ENCODE measurements around the gene MAP4K1. TPM values are rescaled to one million over a fixed set of nuclear protein-coding genes. Genes with fewer than 3 reads are reported as not detected.
"Not testable (repeated sequence)": the region's sequence is repeated elsewhere in the genome, so short reads cannot be mapped to it uniquely, and the experiment has no call there.

MAP4K1 gene
- total RNA-seq, 1 experiment from 2014 or later: 8.2 TPM

DNA sequence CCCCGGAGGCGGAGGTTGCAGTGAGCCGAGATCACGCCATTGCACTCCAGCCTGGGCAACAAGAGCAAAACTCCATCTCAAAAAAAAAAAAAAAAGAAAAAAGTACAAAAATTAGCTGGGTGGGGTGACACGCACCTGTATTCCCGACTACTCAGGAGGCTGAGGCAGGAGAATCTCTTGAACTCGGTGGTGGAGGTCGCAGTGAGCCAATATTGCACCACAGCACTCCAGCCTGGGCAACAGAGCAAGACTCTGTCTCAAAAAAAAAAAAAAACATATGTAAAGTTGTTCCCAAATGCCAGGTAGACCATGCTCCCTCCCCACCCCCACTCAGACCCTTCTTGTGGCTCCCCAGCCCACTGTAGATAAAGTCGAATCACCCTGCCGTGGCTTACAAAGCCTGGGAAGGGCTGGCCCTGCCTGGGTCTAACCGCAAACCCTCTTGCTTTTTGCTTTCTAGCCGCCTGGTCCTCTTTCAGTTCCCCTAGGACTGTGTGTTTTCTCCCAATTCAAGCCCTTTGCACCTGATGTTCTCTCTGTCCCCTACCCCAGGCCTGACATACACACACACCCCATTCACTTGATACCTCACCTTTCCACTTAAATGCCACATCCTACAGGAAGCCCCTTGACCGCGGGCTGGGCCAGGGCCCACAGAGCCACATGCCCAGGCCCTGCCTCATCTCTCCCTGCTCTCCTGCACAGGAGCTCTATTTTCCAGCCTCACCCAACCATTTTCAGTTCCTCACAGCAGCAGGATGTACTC is 34.4 kb downstream of the MAP4K1 start:
- H3K4me3 ChIP-seq (ENCODE audit: insufficient read depth, low read depth, low read length): no peak overlapping the region
- H3K27me3 ChIP-seq (ENCODE audit: control insufficient read depth, insufficient read depth, low read length): no peaks in the 10 kb centered on the region
- peaks cover 3% of the 10 kb centered on the region for H3K36me3 ChIP-seq (replicated peaks; ENCODE audit: control insufficient read depth, insufficient read depth, low read length)
- DNase-seq: no peak

DNA sequence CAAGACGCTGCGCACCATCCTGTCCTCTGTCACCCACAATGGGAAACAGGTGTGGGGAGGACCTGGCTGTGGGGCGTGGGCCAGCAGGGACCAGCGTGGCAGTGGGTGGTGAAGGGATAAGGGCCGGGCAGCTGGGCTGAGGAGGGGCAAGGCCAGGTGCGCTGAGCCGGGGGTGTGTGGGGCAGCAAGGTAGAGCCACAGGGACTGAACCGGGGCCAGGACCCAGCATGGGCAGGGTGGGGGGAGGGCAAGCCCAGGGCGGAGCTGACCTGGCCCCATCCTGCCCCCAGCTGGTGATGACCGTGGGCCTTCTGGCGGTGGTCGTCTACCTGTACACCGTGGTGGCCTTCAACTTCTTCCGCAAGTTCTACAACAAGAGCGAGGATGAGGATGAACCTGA is 37.7 kb downstream of the MAP4K1 start:
- Histone ChIP-seq H3K27me3 (ENCODE audit: control insufficient read depth, insufficient read depth, low read length) (no peaks in the 10 kb centered on the region), H3K4me3 (ENCODE audit: insufficient read depth, low read depth, low read length) (no peak overlapping the region), H3K36me3 (replicated peaks; ENCODE audit: control insufficient read depth, insufficient read depth, low read length) (0 out of 2 replicates have a peak, but pooled peaks cover 1% of the 10 kb centered on the region)
- DNase-seq: peak; percentile 51

DNA sequence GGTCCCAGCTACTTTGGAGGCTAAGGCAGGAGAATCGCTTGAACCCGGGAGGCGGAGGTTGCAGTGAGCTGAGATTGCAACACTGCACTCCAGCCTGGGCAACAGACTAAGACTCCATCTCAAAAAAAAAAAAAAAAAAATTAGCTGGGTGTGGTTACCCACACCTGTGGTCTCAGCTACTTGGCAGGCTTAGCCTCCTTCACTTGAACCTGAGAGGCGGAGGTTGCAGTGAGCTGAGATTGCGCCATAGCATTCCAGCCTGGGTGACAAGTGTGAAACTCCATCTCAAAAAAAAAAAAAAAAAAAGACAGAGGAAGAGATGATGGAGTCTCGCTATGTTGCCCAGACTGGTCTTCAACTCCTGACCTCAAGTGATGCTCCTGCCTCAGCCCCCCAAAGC is 38.4 kb downstream of the MAP4K1 start:
- H3K27me3 ChIP-seq (ENCODE audit: control insufficient read depth, insufficient read depth, low read length); DNase-seq; H3K36me3 ChIP-seq (replicated peaks; ENCODE audit: control insufficient read depth, insufficient read depth, low read length): not testable (repeated sequence)

DNA sequence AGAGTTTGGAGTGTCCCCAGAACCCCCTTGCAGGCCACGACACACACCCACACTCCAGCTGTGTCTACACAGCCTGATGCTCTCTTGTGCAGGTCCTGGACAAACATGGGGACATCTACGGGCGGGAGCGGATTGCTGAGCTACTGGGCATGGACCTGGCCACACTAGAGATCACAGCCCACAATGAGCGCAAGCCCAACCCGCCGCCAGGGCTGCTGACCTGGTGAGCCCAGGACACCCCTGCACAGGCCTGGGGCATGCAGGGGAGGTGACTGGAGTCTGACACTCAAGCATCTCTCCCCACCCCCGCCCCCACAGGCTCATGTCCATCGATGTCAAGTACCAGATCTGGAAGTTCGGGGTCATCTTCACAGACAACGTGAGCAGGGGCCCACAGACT is 39.9 kb downstream of the MAP4K1 start:
- 0 out of 2 replicates have a peak, but pooled peaks cover 1% of the 10 kb centered on the region for H3K36me3 ChIP-seq (replicated peaks; ENCODE audit: control insufficient read depth, insufficient read depth, low read length)
- peak; percentile 26 for DNase-seq
- no peak overlapping the region for H3K4me3 ChIP-seq (ENCODE audit: insufficient read depth, low read depth, low read length)
- H3K27me3 ChIP-seq (ENCODE audit: control insufficient read depth, insufficient read depth, low read length): no peaks in the 10 kb centered on the region

More for the DNA sequence above, 38.4 kb downstream of the MAP4K1 start:
- H3K4me3 ChIP-seq (ENCODE audit: insufficient read depth, low read depth, low read length): not testable (repeated sequence)

DNA sequence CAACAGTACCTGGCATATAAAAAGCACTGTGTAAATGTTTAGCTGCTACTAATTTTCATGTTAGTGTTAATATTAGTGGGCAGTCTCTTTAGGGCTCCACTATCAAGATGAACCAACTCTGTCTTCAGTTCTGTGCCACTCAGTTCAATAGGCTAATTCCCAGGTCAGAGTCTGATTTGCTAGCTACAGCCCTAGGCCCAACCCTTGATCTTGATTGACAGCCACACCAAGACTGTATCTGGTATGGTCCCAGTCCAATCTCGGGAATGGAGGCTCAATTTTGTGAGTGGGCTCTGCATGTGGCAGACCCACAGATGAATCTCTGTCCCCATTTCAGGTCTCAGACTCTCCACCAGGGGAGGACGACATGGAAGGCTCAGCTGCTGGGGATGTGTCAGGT is 46.1 kb downstream of the MAP4K1 start:
- DNase-seq: no peak
- no peaks in the 10 kb centered on the region for H3K27me3 ChIP-seq (ENCODE audit: control insufficient read depth, insufficient read depth, low read length)
- H3K4me3 ChIP-seq (ENCODE audit: insufficient read depth, low read depth, low read length): no peak overlapping the region
- H3K36me3 ChIP-seq (replicated peaks; ENCODE audit: control insufficient read depth, insufficient read depth, low read length): peaks cover 1% of the 10 kb centered on the region; the same call in 1 of the 2 replicates

DNA sequence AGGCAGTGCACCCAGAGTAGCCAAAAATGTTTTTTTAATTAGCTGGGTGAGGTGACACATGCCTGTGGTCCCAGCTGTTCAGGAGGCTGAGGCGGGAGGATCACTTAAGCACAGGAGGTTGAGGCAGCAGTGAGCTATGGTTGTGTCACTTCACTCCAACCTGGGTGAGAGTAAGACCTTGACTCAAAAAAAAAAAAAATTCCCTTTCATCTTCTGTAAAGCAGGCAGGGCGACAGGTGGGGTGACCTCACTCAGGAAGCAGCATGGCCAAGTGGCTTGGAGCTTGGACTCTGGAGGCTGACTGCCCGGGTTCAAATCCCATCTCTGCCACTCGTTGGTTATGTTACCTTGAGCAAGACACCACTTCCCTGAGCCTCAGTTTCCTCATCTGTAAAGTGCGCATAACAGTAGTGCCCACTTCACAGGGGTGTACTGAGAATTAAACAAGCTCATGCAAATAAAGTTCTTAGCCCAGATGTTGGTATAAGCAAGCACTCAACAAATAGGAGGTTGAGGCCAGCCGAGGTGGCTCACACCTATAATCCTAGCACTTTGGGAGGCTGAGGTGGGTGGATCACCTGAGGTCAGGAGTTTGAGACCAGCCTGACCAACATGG is 48.3 kb downstream of the MAP4K1 start:
- DNase-seq: no peak
- Histone ChIP-seq H3K4me3 (ENCODE audit: insufficient read depth, low read depth, low read length) (no peak overlapping the region), H3K36me3 (replicated peaks; ENCODE audit: control insufficient read depth, insufficient read depth, low read length) (no peaks in the 10 kb centered on the region; the same call in 1 of the 2 replicates), H3K27me3 (ENCODE audit: control insufficient read depth, insufficient read depth, low read length) (no peaks in the 10 kb centered on the region)

DNA sequence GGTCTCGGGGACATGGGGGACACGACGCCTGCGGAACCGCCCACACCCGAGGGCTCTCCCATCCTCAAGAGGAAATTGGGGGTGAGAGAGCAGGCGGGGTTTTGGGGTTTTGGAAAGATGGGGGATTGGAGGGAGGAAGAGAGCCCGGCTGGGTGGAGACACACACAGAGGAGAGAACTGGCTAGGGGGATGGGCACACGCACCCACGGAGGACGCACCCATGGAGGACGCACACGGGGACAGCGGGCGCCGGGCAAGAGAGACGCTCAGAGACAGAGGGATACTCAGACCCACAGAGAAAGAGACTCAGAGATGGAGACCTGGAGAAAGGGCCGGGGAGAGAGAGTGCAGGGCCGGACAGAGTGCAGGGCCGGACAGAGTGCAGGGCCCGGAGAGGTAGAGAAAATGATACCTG is 52.1 kb downstream of the MAP4K1 start:
- Histone ChIP-seq H3K27me3 (ENCODE audit: control insufficient read depth, insufficient read depth, low read length) (no peaks in the 10 kb centered on the region), H3K4me3 (ENCODE audit: insufficient read depth, low read depth, low read length) (no peak overlapping the region), H3K36me3 (replicated peaks; ENCODE audit: control insufficient read depth, insufficient read depth, low read length) (peaks cover 5% of the 10 kb centered on the region)
- DNase-seq: peak; percentile 44

DNA sequence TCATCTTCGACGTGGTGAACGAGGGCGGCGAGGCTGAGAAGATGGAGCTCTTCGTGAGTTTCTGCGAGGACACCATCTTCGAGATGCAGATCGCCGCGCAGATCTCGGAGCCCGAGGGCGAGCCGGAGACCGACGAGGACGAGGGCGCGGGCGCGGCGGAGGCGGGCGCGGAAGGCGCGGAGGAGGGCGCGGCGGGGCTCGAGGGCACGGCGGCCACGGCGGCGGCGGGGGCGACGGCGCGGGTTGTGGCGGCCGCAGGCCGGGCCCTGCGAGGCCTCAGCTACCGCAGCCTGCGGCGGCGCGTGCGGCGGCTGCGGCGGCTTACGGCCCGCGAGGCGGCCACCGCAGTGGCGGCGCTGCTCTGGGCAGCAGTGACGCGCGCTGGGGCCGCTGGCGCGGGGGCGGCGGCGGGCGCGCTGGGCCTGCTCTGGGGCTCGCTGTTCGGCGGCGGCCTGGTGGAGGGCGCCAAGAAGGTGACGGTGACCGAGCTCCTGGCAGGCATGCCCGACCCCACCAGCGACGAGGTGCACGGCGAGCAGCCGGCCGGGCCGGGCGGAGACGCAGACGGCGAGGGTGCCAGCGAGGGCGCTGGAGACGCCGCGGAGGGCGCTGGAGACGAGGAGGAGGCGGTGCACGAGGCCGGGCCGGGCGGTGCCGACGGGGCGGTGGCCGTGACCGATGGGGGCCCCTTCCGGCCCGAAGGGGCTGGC is 52.6 kb downstream of the MAP4K1 start:
- Histone ChIP-seq H3K4me3 (ENCODE audit: insufficient read depth, low read depth, low read length) (no peak overlapping the region), H3K27me3 (ENCODE audit: control insufficient read depth, insufficient read depth, low read length) (no peaks in the 10 kb centered on the region), H3K36me3 (replicated peaks; ENCODE audit: control insufficient read depth, insufficient read depth, low read length) (peaks cover 5% of the 10 kb centered on the region)
- DNase-seq: peak; percentile 54

DNA sequence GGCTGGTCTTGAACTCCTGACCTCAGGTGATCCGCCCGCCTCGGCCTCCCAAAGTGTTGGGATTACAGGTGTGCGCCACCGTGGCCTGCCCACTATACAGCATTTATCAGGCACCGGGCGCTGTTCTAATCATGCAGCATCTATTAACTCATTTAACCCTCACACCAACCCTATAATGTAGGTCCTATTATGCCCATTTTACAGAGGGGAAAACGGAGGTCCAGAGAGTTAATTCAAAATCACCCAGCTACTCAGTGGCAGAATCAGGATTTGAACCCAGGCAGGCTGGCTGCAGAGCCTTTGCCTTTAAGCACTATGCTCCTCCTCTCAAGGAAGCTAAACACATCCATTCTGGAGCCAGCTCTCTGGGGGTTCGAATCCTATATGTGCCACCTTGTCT is 54.3 kb downstream of the MAP4K1 start:
- H3K4me3 ChIP-seq (ENCODE audit: insufficient read depth, low read depth, low read length): no peak overlapping the region
- no peak for DNase-seq
- no peaks in the 10 kb centered on the region for H3K27me3 ChIP-seq (ENCODE audit: control insufficient read depth, insufficient read depth, low read length)
- peaks cover 5% of the 10 kb centered on the region for H3K36me3 ChIP-seq (replicated peaks; ENCODE audit: control insufficient read depth, insufficient read depth, low read length)

DNA sequence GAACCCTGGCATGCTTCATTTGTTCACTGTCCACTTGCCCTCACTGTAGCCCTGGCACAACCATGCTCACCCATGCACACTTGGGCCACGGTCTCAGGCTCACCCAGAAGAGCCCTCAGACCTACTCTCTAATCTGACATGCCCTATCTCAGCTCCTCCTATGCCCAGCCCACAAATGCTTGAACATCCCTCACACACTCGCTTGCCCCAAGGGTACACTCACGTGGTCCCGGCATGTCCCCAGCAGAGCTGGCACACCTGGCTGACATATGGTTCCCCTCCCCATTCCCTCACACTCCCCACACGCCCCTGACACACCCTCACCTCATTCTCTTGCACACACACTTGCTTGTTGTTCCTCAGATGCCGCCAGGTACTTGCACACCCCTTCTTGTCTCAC is 55.7 kb downstream of the MAP4K1 start:
- Histone ChIP-seq H3K4me3 (ENCODE audit: insufficient read depth, low read depth, low read length) (no peak overlapping the region), H3K36me3 (replicated peaks; ENCODE audit: control insufficient read depth, insufficient read depth, low read length) (peaks cover 5% of the 10 kb centered on the region), H3K27me3 (ENCODE audit: control insufficient read depth, insufficient read depth, low read length) (no peaks in the 10 kb centered on the region)
- no peak for DNase-seq

DNA sequence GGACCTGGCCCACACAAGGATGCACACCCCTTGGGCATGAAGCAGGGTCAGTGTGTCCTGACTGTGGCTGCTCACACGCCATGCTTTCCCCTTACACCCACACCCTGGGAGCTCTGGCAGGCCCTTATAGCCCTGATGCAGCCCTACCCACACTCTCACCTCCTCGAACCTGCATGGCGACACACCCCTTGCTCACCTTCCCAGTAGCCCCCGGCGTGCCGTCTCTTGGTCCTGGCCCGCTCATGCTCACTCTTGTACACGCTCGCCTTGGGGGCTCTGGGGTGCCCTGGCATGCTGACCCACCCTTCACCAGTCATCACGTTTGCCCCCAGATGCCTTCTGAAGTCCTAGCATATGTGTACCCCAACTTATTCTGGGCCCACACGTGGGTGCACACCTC is 56.1 kb downstream of the MAP4K1 start:
- DNase-seq: peak; percentile 32
- Histone ChIP-seq H3K27me3 (ENCODE audit: control insufficient read depth, insufficient read depth, low read length) (no peaks in the 10 kb centered on the region), H3K36me3 (replicated peaks; ENCODE audit: control insufficient read depth, insufficient read depth, low read length) (peaks cover 5% of the 10 kb centered on the region), H3K4me3 (ENCODE audit: insufficient read depth, low read depth, low read length) (no peak overlapping the region)

DNA sequence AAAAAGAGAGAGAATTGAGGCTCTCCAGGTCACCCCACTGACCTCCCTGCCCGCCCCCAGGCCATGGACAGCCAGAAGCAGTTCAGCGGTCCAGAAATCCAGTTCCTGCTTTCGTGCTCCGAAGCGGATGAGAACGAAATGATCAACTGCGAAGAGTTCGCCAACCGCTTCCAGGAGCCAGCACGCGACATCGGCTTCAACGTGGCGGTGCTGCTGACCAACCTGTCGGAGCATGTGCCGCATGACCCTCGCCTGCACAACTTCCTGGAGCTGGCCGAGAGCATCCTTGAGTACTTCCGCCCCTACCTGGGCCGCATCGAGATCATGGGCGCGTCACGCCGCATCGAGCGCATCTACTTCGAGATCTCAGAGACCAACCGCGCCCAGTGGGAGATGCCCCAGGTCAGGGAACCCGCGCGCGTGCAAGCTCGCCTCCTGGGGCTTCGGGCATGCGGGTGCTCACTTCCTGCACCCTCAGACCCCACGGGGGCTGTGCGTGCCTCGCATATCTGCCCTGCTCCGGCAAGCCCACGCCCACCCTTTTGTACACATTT is 56.6 kb downstream of the MAP4K1 start:
- no peak overlapping the region for H3K4me3 ChIP-seq (ENCODE audit: insufficient read depth, low read depth, low read length)
- no peaks in the 10 kb centered on the region for H3K27me3 ChIP-seq (ENCODE audit: control insufficient read depth, insufficient read depth, low read length)
- peak; percentile 31 for DNase-seq
- peaks cover 5% of the 10 kb centered on the region for H3K36me3 ChIP-seq (replicated peaks; ENCODE audit: control insufficient read depth, insufficient read depth, low read length)

DNA sequence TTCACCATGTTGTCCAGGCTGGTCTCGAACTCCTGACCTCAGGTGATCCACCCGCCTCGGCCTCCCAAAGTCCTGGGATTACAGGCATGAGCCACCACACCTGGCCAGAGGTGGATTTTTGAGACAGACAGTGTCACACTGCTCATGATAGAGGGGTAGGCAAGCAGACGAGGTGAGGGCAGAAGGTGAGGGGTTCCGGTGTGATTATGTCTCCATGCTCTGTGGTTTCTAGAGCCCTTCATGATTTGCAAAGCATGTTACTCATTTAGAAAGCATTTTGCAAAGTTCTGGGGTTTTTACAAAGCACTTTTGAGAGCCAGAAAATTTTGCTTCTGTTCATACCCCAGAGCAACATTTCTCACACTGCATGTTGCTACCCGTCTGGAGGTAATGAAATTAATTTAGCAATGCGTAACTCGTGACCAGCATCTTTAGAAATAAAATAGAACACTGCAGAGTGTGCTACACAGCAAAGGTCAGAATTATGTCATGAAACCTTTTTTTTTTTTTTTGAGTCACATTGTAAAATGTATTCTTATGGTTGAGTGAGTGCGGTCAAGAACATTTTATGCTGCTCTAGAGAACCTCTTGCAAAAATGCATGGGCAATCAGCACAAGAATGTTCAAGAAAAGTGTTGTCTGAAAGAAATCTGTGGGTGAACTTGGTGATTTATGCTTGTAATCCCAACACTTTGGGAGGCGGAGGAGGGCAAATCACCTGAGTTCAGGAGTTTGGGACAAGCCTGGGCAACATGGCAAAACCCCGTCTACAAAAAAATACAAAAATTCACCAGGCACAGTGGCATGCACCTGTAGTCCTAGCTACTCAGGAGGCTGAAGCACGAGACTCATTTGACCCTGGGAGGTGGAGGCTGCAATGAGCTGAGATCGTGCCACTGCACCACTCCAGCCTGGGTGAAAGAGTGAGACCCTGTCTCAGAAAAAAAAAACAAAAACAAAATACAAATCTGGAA is 58.0 kb downstream of the MAP4K1 start:
- peaks cover 5% of the 10 kb centered on the region for H3K36me3 ChIP-seq (replicated peaks; ENCODE audit: control insufficient read depth, insufficient read depth, low read length)
- H3K4me3 ChIP-seq (ENCODE audit: insufficient read depth, low read depth, low read length): no peak overlapping the region
- DNase-seq: no peak
- H3K27me3 ChIP-seq (ENCODE audit: control insufficient read depth, insufficient read depth, low read length): no peaks in the 10 kb centered on the region

DNA sequence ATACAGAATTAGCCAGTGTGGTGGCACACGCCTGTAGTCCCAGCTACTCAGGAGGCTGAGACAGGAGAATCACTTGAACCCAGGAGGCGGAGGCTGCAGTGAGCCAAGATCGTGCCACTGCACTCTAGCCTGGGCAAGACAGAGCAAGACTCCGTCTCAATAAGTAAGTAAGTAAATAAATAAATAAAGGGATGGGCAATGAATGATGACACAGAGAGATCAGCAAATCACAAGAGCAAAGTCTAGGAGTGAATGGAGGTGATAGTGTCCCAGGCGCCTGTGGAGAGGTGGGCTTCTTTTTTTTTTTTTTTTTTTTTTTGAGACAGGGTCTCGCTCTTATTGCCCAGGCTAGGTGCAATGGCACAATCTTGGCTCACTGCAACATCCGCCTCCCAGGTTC is 58.8 kb downstream of the MAP4K1 start:
- not testable (repeated sequence) for H3K36me3 ChIP-seq (replicated peaks; ENCODE audit: control insufficient read depth, insufficient read depth, low read length); H3K27me3 ChIP-seq (ENCODE audit: control insufficient read depth, insufficient read depth, low read length); DNase-seq; H3K4me3 ChIP-seq (ENCODE audit: insufficient read depth, low read depth, low read length)
